ENCODE measurements around the gene HSP90B1. TPM values are rescaled to one million over a fixed set of nuclear protein-coding genes. Genes with fewer than 3 reads are reported as not detected.

The HSP90B1 gene
- polyA plus RNA-seq, 1 of the 3 experiments (the other 2 are of a cell fraction), result 420 TPM

DNA sequence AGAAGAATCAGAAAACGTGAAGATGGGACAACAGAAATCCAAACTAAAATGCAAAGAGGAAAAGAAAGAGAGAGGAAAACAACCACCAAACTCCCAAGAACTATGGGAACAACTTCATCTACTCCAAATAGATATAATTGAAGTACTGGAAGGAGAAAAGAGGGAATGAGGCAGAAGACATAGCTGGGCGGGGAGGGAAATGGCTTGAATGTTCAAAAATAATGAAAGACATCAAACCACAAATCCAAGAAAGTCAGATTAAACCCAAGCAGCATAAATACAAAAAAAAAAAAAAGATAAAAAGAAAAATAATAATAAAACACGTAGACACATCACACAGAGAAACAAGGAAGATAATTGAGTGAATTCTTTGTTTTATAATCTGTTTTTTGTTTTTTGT, 12.3 kb upstream of the HSP90B1 start:
- H4K20me1 ChIP-seq (ENCODE audit: insufficient read depth), result no peaks in the 10 kb centered on the region
- H3K4me1 ChIP-seq (ENCODE audit: control insufficient read depth in 1 of 2, insufficient read depth in 2 of 2, low read depth in 1 of 2, low read length in 1 of 2), result no peaks in the 10 kb centered on the region
- no peak overlapping the region for H3K27ac ChIP-seq (ENCODE audit: low read depth in 2 of 2, low read length in 1 of 2)
- no peaks in the 10 kb centered on the region for H3K27me3 ChIP-seq (ENCODE audit: insufficient read depth)
- TF ChIP-seq TAF1 (IDR thresholded peaks at IDR 0.05; ENCODE audit: borderline replicate concordance, low read depth, low read length), result no peak
- no peak for TF ChIP-seq FOXJ3 (CRISPR knock-in tag; IDR thresholded peaks at IDR 0.05)
- no peak for TF ChIP-seq FOXM1 (IDR thresholded peaks at IDR 0.05; ENCODE audit: low read depth)
- TF ChIP-seq, protein P1, sequence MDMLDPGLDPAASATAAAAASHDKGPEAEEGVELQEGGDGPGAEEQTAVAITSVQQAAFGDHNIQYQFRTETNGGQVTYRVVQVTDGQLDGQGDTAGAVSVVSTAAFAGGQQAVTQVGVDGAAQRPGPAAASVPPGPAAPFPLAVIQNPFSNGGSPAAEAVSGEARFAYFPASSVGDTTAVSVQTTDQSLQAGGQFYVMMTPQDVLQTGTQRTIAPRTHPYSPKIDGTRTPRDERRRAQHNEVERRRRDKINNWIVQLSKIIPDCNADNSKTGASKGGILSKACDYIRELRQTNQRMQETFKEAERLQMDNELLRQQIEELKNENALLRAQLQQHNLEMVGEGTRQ (IDR thresholded peaks at IDR 0.05; ENCODE audit: borderline replicate concordance, low read depth, low read length), result no peak
- TF ChIP-seq, protein P2, sequence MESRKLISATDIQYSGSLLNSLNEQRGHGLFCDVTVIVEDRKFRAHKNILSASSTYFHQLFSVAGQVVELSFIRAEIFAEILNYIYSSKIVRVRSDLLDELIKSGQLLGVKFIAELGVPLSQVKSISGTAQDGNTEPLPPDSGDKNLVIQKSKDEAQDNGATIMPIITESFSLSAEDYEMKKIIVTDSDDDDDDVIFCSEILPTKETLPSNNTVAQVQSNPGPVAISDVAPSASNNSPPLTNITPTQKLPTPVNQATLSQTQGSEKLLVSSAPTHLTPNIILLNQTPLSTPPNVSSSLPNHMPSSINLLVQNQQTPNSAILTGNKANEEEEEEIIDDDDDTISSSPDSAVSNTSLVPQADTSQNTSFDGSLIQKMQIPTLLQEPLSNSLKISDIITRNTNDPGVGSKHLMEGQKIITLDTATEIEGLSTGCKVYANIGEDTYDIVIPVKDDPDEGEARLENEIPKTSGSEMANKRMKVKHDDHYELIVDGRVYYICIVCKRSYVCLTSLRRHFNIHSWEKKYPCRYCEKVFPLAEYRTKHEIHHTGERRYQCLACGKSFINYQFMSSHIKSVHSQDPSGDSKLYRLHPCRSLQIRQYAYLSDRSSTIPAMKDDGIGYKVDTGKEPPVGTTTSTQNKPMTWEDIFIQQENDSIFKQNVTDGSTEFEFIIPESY (IDR thresholded peaks at IDR 0.05; ENCODE audit: borderline replicate concordance, low read depth), result no peak
- no peak for TF ChIP-seq GATA2 (CRISPR knock-in tag; IDR thresholded peaks at IDR 0.05)
- TF ChIP-seq YY1 (IDR thresholded peaks at IDR 0.05; ENCODE audit: low read depth), result no peak
- TF ChIP-seq NRF1 (IDR thresholded peaks at IDR 0.05; ENCODE audit: low read depth, low read length), result no peak
- no peak for TF ChIP-seq EZH2phosphoT487 (IDR thresholded peaks at IDR 0.05; ENCODE audit: borderline replicate concordance, low read depth)
- TF ChIP-seq, protein P3, sequence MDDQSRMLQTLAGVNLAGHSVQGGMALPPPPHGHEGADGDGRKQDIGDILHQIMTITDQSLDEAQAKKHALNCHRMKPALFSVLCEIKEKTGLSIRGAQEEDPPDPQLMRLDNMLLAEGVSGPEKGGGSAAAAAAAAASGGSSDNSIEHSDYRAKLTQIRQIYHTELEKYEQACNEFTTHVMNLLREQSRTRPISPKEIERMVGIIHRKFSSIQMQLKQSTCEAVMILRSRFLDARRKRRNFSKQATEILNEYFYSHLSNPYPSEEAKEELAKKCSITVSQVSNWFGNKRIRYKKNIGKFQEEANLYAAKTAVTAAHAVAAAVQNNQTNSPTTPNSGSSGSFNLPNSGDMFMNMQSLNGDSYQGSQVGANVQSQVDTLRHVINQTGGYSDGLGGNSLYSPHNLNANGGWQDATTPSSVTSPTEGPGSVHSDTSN (IDR thresholded peaks at IDR 0.05), result no peak
- TF ChIP-seq, protein P4, sequence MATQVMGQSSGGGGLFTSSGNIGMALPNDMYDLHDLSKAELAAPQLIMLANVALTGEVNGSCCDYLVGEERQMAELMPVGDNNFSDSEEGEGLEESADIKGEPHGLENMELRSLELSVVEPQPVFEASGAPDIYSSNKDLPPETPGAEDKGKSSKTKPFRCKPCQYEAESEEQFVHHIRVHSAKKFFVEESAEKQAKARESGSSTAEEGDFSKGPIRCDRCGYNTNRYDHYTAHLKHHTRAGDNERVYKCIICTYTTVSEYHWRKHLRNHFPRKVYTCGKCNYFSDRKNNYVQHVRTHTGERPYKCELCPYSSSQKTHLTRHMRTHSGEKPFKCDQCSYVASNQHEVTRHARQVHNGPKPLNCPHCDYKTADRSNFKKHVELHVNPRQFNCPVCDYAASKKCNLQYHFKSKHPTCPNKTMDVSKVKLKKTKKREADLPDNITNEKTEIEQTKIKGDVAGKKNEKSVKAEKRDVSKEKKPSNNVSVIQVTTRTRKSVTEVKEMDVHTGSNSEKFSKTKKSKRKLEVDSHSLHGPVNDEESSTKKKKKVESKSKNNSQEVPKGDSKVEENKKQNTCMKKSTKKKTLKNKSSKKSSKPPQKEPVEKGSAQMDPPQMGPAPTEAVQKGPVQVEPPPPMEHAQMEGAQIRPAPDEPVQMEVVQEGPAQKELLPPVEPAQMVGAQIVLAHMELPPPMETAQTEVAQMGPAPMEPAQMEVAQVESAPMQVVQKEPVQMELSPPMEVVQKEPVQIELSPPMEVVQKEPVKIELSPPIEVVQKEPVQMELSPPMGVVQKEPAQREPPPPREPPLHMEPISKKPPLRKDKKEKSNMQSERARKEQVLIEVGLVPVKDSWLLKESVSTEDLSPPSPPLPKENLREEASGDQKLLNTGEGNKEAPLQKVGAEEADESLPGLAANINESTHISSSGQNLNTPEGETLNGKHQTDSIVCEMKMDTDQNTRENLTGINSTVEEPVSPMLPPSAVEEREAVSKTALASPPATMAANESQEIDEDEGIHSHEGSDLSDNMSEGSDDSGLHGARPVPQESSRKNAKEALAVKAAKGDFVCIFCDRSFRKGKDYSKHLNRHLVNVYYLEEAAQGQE (IDR thresholded peaks at IDR 0.05; ENCODE audit: low read depth, low read length), result no peak
- no peak for TF ChIP-seq RXRA (IDR thresholded peaks at IDR 0.05; ENCODE audit: borderline replicate concordance, low read depth)
- no peaks in the 10 kb centered on the region for H3K9me2 ChIP-seq
- H3K9me3 ChIP-seq, result no peaks in the 10 kb centered on the region
- DNase-seq, result no peak
- no peak overlapping the region for H3K4me3 ChIP-seq (ENCODE audit: low read depth in 2 of 2, low read length in 1 of 2)
- POLR2A ChIA-PET, result no interaction called here
- peaks cover 0 to 5% of the 10 kb centered on the region in 2 experiments for H3K36me3 ChIP-seq (replicated peaks in 1 of 2; ENCODE audit: control insufficient read depth in 1 of 2, insufficient read depth in 2 of 2, low read length in 1 of 2)
- 52% methylated on average over 3 of the region's 3 CpGs for WGBS (ENCODE audit: low lambda C conversion rate)
- no peaks in the 10 kb centered on the region for H3F3A ChIP-seq (replicated peaks; ENCODE audit: insufficient read depth)
- H2AFZ ChIP-seq (ENCODE audit: low read depth), result no peak overlapping the region
- no peaks in the 10 kb centered on the region for H3K79me2 ChIP-seq (ENCODE audit: insufficient read depth)
- no peak overlapping the region for H3K4me2 ChIP-seq
- no peak overlapping the region for H3K9ac ChIP-seq
- CTCF ChIA-PET, result interaction anchor here (0.6 kb wide), 1 partner anchor 15 kb away, joined by 3 read pairs; no protein-coding TSS in a partner anchor
